Trophoblast cell (in vitro differentiated cells and primary cell): ENCODE results near the gene BMPR2.
A peak's percentile ranks its signal among the peaks of the same experiment; 100 is the strongest.

Experiments
- DNase-seq, 2 donors: peaks; one replicate each; pipeline ENCODE4 v3.0.0-alpha.2; 2016
- H2AFZ ChIP-seq: 2 replicates; pipeline ENCODE4 v1.6.1; 2013; ENCODE audit warnings: low read length, moderate library complexity, mild to moderate bottlenecking; ENCODE audit not compliant: insufficient read depth, poor library complexity
- H2AK5ac ChIP-seq: 2 replicates; pipeline ENCODE4 v1.6.1; 2013; ENCODE audit warnings: mild to moderate bottlenecking, low read length
- H2BK120ac ChIP-seq: 2 replicates; pipeline ENCODE4 v1.6.1; 2013; ENCODE audit warnings: low read length, mild to moderate bottlenecking, moderate library complexity; ENCODE audit not compliant: insufficient read depth, poor library complexity
- H2BK12ac ChIP-seq: 2 replicates; pipeline ENCODE4 v1.6.1; 2013; ENCODE audit warnings: mild to moderate bottlenecking, low read length, moderate library complexity
- H2BK5ac ChIP-seq: 2 replicates; pipeline ENCODE4 v1.6.1; 2013; ENCODE audit warnings: low read length, low read depth, moderate library complexity, mild to moderate bottlenecking; ENCODE audit not compliant: poor library complexity
- H3K14ac ChIP-seq: 2 replicates; pipeline ENCODE4 v1.6.1; 2013; ENCODE audit warnings: mild to moderate bottlenecking, low read length
- H3K18ac ChIP-seq: 2 replicates; pipeline ENCODE4 v1.6.1; 2013; ENCODE audit warnings: mild to moderate bottlenecking, low read length
- H3K23ac ChIP-seq: 2 replicates; pipeline ENCODE4 v1.6.1; 2013; ENCODE audit warnings: low read length
- H3K27ac ChIP-seq: 2 replicates; pipeline ENCODE4 v1.5.1; 2013; ENCODE audit warnings: low read depth, mild to moderate bottlenecking, inconsistent platforms, low read length, moderate library complexity
- H3K27me3 ChIP-seq: 2 replicates; pipeline ENCODE4 v1.6.1; 2013; ENCODE audit warnings: inconsistent platforms, mild to moderate bottlenecking, low read length, moderate library complexity; ENCODE audit not compliant: insufficient read depth
- H3K36me3 ChIP-seq, 2 experiments: 1 replicate in 1 of 2; 2 replicates in 1 of 2; pipeline ENCODE4 v1.6.1; 2013; ENCODE audit warnings: low read length in 2 of 2, mild to moderate bottlenecking in 2 of 2, moderate library complexity in 1 of 2; ENCODE audit not compliant: insufficient read depth in 2 of 2, control insufficient read depth in 1 of 2
- H3K4ac ChIP-seq: 2 replicates; pipeline ENCODE4 v1.6.1; 2013; ENCODE audit warnings: low read depth, mild to moderate bottlenecking, low read length, moderate library complexity
- H3K4me1 ChIP-seq, 2 experiments: 1 replicate in 1 of 2; 2 replicates in 1 of 2; pipeline ENCODE4 v1.6.1; 2013; ENCODE audit warnings: low read length in 2 of 2, mild to moderate bottlenecking in 2 of 2, moderate library complexity in 1 of 2; ENCODE audit not compliant: insufficient read depth in 2 of 2, control insufficient read depth in 1 of 2
- H3K4me2 ChIP-seq: 2 replicates; pipeline ENCODE4 v1.6.1; 2013; ENCODE audit warnings: inconsistent platforms, mild to moderate bottlenecking, low read length, moderate library complexity
- H3K4me3 ChIP-seq: 2 replicates; pipeline ENCODE4 v1.5.1; 2013; ENCODE audit warnings: mild to moderate bottlenecking, low read depth, low read length, inconsistent platforms
- H3K79me1 ChIP-seq: one replicate; pipeline ENCODE4 v1.6.1; 2013; ENCODE audit warnings: low read length
- H3K79me2 ChIP-seq: 2 replicates; pipeline ENCODE4 v1.6.1; 2013; ENCODE audit warnings: low read length, mild to moderate bottlenecking; ENCODE audit not compliant: control insufficient read depth, insufficient read depth, poor library complexity
- H3K9ac ChIP-seq: 2 replicates; pipeline ENCODE4 v1.6.1; 2013; ENCODE audit warnings: mild to moderate bottlenecking, low read length
- H3K9me3 ChIP-seq: 2 replicates; pipeline ENCODE4 v1.6.1; 2013; ENCODE audit warnings: low read depth, mild to moderate bottlenecking, control low read depth, inconsistent platforms, low read length; ENCODE audit not compliant: insufficient read depth
- H4K12ac ChIP-seq: 2 replicates; pipeline ENCODE4 v1.6.1; 2013; ENCODE audit warnings: low read depth, mild to moderate bottlenecking, low read length, moderate library complexity
- H4K8ac ChIP-seq: 2 replicates; pipeline ENCODE4 v1.6.1; 2013; ENCODE audit warnings: low read depth, mild to moderate bottlenecking, low read length, moderate library complexity
- H4K91ac ChIP-seq: one replicate; pipeline ENCODE4 v1.6.1; 2013; ENCODE audit warnings: low read depth, mild to moderate bottlenecking, low read length, moderate library complexity
- WGBS: extraction: QIAGEN DNeasy Blood & Tissue Kit; methylation state at CpG from one replicate; pipeline ENCODE4 v1.1.7; 2013; ENCODE audit warnings: missing lambda C conversion rate; ENCODE audit not compliant: insufficient read length, insufficient coverage; ENCODE audit errors: extremely low coverage; 5-methylcytosine and 5-hydroxymethylcytosine counted together

Gene BMPR2

DNA sequence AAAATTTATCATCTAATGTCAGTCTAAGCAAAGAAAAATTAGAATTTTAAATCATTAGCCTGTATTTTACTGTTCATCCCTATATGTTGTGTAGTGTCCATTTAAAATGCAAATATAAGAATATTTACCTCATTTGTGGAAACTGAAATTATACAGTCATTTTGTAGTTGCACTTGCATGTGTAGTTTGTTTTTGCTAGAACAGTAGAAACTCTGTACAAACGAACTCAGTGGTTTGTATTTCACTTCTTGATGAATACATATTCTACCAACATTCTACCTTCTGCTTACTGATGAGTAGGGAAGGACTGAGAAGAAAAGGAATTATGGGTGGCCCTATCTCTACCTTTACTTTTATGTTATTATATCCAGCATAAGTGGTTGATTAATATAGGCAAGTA, 29.7 kb downstream of the BMPR2 start:
- H2BK12ac ChIP-seq = no peak overlapping the region
- H3K23ac ChIP-seq = no peak overlapping the region
- H3K9me3 ChIP-seq = no peaks in the 10 kb centered on the region
- H3K4me1 ChIP-seq = no peaks in the 10 kb centered on the region
- H2BK120ac ChIP-seq = no peak overlapping the region
- H4K8ac ChIP-seq = no peak overlapping the region
- no peak overlapping the region for H2AK5ac ChIP-seq
- no peak overlapping the region for H4K12ac ChIP-seq
- peaks cover 6 to 7% of the 10 kb centered on the region in 2 experiments for H3K36me3 ChIP-seq
- peaks cover 19% of the 10 kb centered on the region for H3K79me2 ChIP-seq
- H4K91ac ChIP-seq = no peak overlapping the region
- WGBS = no CpG with 5 or more reads among the region's 1 CpG
- no peak overlapping the region for H3K27ac ChIP-seq
- no peak overlapping the region for H2AFZ ChIP-seq
- H3K4me3 ChIP-seq = no peak overlapping the region
- no peak for DNase-seq
- H3K79me1 ChIP-seq = no peaks in the 10 kb centered on the region
- no peaks in the 10 kb centered on the region for H3K27me3 ChIP-seq
- H3K18ac ChIP-seq = no peak overlapping the region
- H2BK5ac ChIP-seq = no peak overlapping the region
- H3K14ac ChIP-seq = no peak overlapping the region
- no peak overlapping the region for H3K9ac ChIP-seq
- no peak overlapping the region for H3K4ac ChIP-seq
- no peak overlapping the region for H3K4me2 ChIP-seq

DNA sequence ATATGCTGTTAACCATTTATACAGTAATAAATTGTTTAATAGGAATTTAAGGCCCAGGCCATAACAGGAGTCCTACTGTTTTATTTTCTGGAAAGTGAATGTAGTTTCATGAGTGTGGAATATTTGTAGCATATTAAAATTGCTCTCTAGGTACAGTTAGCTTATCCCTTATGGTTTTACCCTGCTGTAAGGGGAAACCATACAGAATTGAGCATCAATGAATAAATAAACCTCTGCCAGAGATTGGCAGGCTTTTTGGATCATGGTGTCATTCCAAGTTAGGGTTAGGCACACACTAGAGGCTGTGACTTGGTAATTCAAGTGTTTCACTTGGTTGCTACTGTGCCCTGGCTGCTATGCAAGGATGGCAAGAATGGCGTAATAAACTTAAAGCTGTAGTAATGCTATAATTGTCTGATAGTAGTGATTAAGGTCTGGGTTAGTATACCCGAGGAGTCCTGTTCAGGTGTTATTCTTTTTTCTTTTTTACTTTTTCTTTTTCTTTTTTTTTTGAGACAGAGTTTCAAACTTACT, 30.4 kb downstream of the BMPR2 start:
- Histone ChIP-seq H3K36me3 (peaks cover 6 to 7% of the 10 kb centered on the region in 2 experiments), H4K8ac (no peak overlapping the region), H3K79me1 (no peaks in the 10 kb centered on the region), H3K4ac (peak overlapping the region; percentile 68), H3K9ac (no peak overlapping the region), H3K27me3 (no peaks in the 10 kb centered on the region), H4K91ac (no peak overlapping the region), H3K4me2 (no peak overlapping the region), H3K79me2 (peaks cover 19% of the 10 kb centered on the region), H3K4me1 (no peaks in the 10 kb centered on the region), H2AK5ac (no peak overlapping the region), H2BK12ac (no peak overlapping the region), H4K12ac (no peak overlapping the region), H2AFZ (no peak overlapping the region), H3K23ac (no peak overlapping the region), H2BK5ac (no peak overlapping the region), H2BK120ac (no peak overlapping the region), H3K4me3 (no peak overlapping the region), H3K18ac (no peak overlapping the region), H3K14ac (no peak overlapping the region), H3K27ac (no peak overlapping the region), H3K9me3 (no peaks in the 10 kb centered on the region)
- no peak for DNase-seq
- WGBS = no CpG with 5 or more reads among the region's 2 CpGs

DNA sequence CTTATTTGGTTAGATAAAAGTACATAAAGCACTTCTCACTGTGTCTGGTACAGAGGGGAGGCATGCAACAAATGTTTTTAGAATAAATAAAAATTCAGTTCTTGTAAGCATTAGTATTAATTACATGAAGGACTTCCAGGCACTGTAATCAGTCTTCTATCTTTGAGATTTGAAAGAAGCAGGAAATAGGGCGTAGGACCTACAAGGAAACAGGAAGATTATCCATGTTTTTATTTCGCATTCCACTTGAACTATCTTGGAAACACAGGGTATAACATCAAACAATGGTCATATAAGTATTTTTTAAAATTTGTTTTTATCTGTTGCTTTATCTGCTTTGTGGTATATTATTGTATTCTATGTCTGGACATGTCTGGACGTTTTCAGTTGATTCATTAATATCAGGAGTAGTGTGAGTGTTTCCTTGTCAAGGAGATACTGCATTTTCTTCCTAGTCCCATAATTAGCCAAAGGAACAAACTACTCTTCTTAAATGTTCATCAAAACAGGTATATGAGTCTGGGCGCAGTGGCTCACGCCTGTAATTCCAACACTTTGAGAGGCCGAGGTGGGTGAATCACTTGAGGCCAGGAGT, 32.5 kb downstream of the BMPR2 start:
- WGBS = no CpG with 5 or more reads among the region's 6 CpGs

DNA sequence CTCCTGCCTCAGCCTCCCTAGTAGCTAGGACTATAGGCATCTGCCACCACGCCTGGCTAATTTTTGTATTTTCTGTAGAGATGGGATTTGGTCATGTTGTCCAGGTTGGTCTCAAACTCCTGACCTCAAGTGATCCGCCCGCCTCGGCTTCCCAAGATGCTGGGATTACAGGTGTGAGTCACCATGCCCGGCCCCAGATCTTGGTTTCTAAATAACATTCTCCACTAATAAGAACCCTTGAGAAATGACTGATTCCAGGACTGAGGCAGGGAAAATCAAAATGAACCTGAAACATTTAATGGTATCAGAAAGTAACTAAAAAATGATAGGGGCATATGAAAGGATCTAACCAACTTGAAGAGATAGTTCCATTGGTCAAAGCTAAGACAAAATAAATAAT, 34.0 kb downstream of the BMPR2 start:
- Histone ChIP-seq H3K23ac (no peak overlapping the region), H3K79me2 (peaks cover 12% of the 10 kb centered on the region), H4K91ac (no peak overlapping the region), H3K79me1 (no peaks in the 10 kb centered on the region), H3K18ac (no peak overlapping the region), H3K9ac (no peak overlapping the region), H3K4ac (peak overlapping the region; percentile 46), H4K8ac (no peak overlapping the region), H3K36me3 (no peaks in the 10 kb centered on the region), H3K9me3 (no peaks in the 10 kb centered on the region), H3K4me2 (no peak overlapping the region), H3K27me3 (no peaks in the 10 kb centered on the region), H3K14ac (no peak overlapping the region), H2BK12ac (no peak overlapping the region), H2BK120ac (no peak overlapping the region), H2BK5ac (no peak overlapping the region), H3K4me3 (no peak overlapping the region), H3K27ac (no peak overlapping the region), H2AFZ (no peak overlapping the region), H2AK5ac (no peak overlapping the region), H3K4me1 (no peaks in the 10 kb centered on the region), H4K12ac (no peak overlapping the region)
- WGBS = no CpG with 5 or more reads among the region's 5 CpGs
- peak; percentile 32 to 52 for DNase-seq

More for the DNA sequence above, 32.5 kb downstream of the BMPR2 start:
- H3K4ac ChIP-seq = peak overlapping the region; percentile 9
- H3K14ac ChIP-seq = no peak overlapping the region
- no peaks in the 10 kb centered on the region for H3K4me1 ChIP-seq
- DNase-seq = no peak
- H3K79me1 ChIP-seq = no peaks in the 10 kb centered on the region
- H3K23ac ChIP-seq = no peak overlapping the region
- no peak overlapping the region for H2BK12ac ChIP-seq
- no peak overlapping the region for H2BK5ac ChIP-seq
- H2AFZ ChIP-seq = no peak overlapping the region
- H3K4me2 ChIP-seq = no peak overlapping the region
- H3K18ac ChIP-seq = no peak overlapping the region
- H3K4me3 ChIP-seq = no peak overlapping the region
- H2AK5ac ChIP-seq = no peak overlapping the region
- no peak overlapping the region for H3K27ac ChIP-seq
- H2BK120ac ChIP-seq = no peak overlapping the region
- no peaks in the 10 kb centered on the region for H3K9me3 ChIP-seq
- H4K12ac ChIP-seq = no peak overlapping the region
- H3K9ac ChIP-seq = no peak overlapping the region
- H3K27me3 ChIP-seq = no peaks in the 10 kb centered on the region
- H4K91ac ChIP-seq = no peak overlapping the region
- H3K79me2 ChIP-seq = peaks cover 15% of the 10 kb centered on the region
- H3K36me3 ChIP-seq = peaks cover 2 to 4% of the 10 kb centered on the region in 2 experiments
- no peak overlapping the region for H4K8ac ChIP-seq
